HepG2 (cell line): ENCODE measurements around the gene MINDY3. TPM values are rescaled to one million over a fixed set of nuclear protein-coding genes. Genes with fewer than 3 reads are reported as not detected.

Source experiments
- AKAP8 ChIP-seq: sonication (generic); formaldehyde crosslinking; IDR thresholded peaks from 2 replicates; pipeline ENCODE4 v1.5.1; 2020; ENCODE audit warnings: mild to moderate bottlenecking, missing genetic modification reagents
- E2F1 ChIP-seq: sonication (generic); formaldehyde crosslinking; IDR thresholded peaks from 2 replicates; pipeline ENCODE4 v1.5.0; 2020; ENCODE audit warnings: missing genetic modification reagents
- ESRRA ChIP-seq: sonication (generic); formaldehyde crosslinking; IDR thresholded peaks from 2 replicates; pipeline ENCODE4 v1.5.1; 2020; ENCODE audit warnings: mild to moderate bottlenecking, low read depth, missing genetic modification reagents
- PITX1 ChIP-seq: sonication (generic); formaldehyde crosslinking; IDR thresholded peaks from 2 replicates; pipeline ENCODE4 v1.5.1; 2020; ENCODE audit warnings: mild to moderate bottlenecking, missing genetic modification reagents
- PRDM10 ChIP-seq: sonication (generic); formaldehyde crosslinking; IDR thresholded peaks from 2 replicates; pipeline ENCODE4 v1.4.0; 2020; ENCODE audit warnings: low read depth, missing genetic modification reagents
- RFX3 ChIP-seq: IDR thresholded peaks from 2 replicates; pipeline ENCODE4 v1.6.1; 2016; ENCODE audit warnings: missing biosample characterization, missing genetic modification reagents
- SCMH1 ChIP-seq: sonication (generic); formaldehyde crosslinking; IDR thresholded peaks from 2 replicates; pipeline ENCODE4 v1.9.0; 2021; ENCODE audit warnings: missing genetic modification reagents, mild to moderate bottlenecking, borderline replicate concordance
- SRSF9 ChIP-seq: fragments of 200-400 bp; formaldehyde crosslinking; IDR thresholded peaks from 2 replicates; pipeline ENCODE4 v1.6.1; 2018; ENCODE audit warnings: borderline replicate concordance, mild to moderate bottlenecking, low read depth, low read length; ENCODE audit not compliant: insufficient read depth, poor library complexity, severe bottlenecking
- SRY ChIP-seq: sonication (generic); formaldehyde crosslinking; IDR thresholded peaks from 2 replicates; pipeline ENCODE4 v1.8.0; 2022; ENCODE audit warnings: mild to moderate bottlenecking, missing genetic modification reagents
- TP53 ChIP-seq: sonication (generic); formaldehyde crosslinking; conservative IDR thresholded peaks from 2 replicates; pipeline ENCODE4 v1.4.0; 2020; ENCODE audit warnings: missing genetic modification reagents
- U2AF2 ChIP-seq: fragments of 200-400 bp; formaldehyde crosslinking; IDR thresholded peaks from 2 replicates; pipeline ENCODE4 v1.6.1; 2017; ENCODE audit warnings: low read depth, mild to moderate bottlenecking, low read length
- ZBTB25 ChIP-seq: IDR thresholded peaks from 2 replicates; pipeline ENCODE4 v1.6.1; 2018; ENCODE audit warnings: missing genetic modification reagents
- ZBTB7B ChIP-seq: sonication (generic); formaldehyde crosslinking; IDR thresholded peaks from 2 replicates; pipeline ENCODE4 v1.4.0; 2020; ENCODE audit warnings: missing genetic modification reagents
- ZNF276 ChIP-seq: sonication (generic); formaldehyde crosslinking; IDR thresholded peaks from 2 replicates; pipeline ENCODE4 v1.4.0; 2020; ENCODE audit warnings: mild to moderate bottlenecking, low read depth, missing genetic modification reagents
- ZNF343 ChIP-seq: sonication (generic); formaldehyde crosslinking; IDR thresholded peaks from 2 replicates; pipeline ENCODE4 v1.4.0; 2020; ENCODE audit warnings: mild to moderate bottlenecking, missing genetic modification reagents
- ZNF430 ChIP-seq: sonication (generic); formaldehyde crosslinking; IDR thresholded peaks from 2 replicates; pipeline ENCODE4 v1.9.0; 2021; ENCODE audit warnings: mild to moderate bottlenecking, missing genetic modification reagents
- ZNF670 ChIP-seq: sonication (generic); formaldehyde crosslinking; IDR thresholded peaks from 2 replicates; pipeline ENCODE4 v1.8.0; 2022; ENCODE audit warnings: mild to moderate bottlenecking, missing genetic modification reagents, borderline replicate concordance
- ZNF720 ChIP-seq: sonication (generic); formaldehyde crosslinking; IDR thresholded peaks from 2 replicates; pipeline ENCODE4 v1.4.0; 2020; ENCODE audit warnings: missing genetic modification reagents
- ZSCAN21 ChIP-seq: sonication (generic); formaldehyde crosslinking; IDR thresholded peaks from 2 replicates; pipeline ENCODE4 v1.8.0; 2022; ENCODE audit warnings: mild to moderate bottlenecking, missing genetic modification reagents, moderate library complexity, borderline replicate concordance
- ZSCAN9 ChIP-seq: IDR thresholded peaks from 2 replicates; pipeline ENCODE4 v1.6.1; 2016; ENCODE audit warnings: borderline replicate concordance
- polyA plus RNA-seq, 8 experiments: library from polyadenylated mRNA; depleted of rRNA in 3 of 8; stranded (reverse) in 7 of 8; unstranded in 1 of 8; fragments of >200 nt; fragmentation: Illumina TruSeq in 4 of 8; extraction: Trizol in 4 of 8; gene quantifications; 2 replicates each; pipeline versions ENCODE4 v1.2.1 to v1.2.3, GENCODE V29; 2011 to 2016; ENCODE audit warnings: low read depth in 4 of 8, missing spikeins in 1 of 8, mixed read lengths in 1 of 8; ENCODE audit not compliant: insufficient read depth in 1 of 8
- total RNA-seq, 5 experiments: library from RNA; depleted of rRNA; stranded (reverse); fragments of >200 nt; fragmentation: Illumina TruSeq; extraction: Trizol; gene quantifications; 2 replicates each; pipeline ENCODE4 v1.2.3, GENCODE V29; 2016; ENCODE audit warnings: low read depth in 1 of 5

The MINDY3 gene
- total and polyA plus RNA-seq, 2 of the 13 experiments (the other 11 are each of a cell fraction or from before 2014, with no cell fraction given), result 6.4 to 17.5 TPM

DNA sequence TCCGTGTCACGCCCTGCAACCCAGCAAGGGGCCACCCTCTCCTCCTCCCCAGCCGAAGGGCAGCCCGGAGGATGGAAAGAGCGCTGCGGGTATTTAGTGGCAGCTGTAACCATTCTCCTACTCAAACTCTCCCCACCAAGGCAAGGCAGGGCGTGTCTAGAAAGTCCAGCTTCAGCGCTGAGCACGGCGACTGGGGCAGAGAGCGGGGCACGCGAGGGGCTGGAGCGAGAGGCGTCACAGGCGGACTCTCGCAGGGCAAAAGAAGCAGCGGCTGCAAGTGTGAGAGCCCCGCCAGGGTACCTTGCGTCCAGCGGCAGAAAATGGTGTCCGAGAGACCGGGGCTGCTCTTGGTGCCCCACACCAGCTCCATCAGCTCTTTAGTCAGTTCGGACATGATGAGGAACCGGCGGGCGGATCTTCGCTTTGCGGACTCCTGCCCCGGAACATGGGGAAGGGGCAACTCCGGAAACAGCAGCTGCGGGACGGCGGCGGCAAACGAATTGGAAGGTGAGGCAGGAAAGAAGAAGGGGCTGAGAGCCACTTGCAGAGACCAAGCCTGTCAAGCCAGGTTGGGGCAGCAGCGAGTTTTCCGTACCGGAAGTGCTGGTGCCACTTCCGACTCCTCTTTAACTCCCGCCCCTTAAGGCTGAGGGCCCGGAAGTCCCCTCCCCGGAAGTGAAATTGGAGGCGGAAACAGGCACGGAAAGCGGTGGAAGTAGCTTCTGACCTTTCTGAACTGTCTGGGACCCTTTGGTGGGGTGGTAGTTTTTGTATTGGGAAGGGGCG lies at the start of gene MINDY3 (continued):
- TF ChIP-seq ZBTB7B (no peak), ZNF720 (CRISPR knock-in tag) (no peak), RFX3 (CRISPR knock-in tag) (no peak), TP53 (no peak), ZNF276 (CRISPR knock-in tag) (no peak), ZNF430 (CRISPR knock-in tag) (no peak), ZNF670 (CRISPR knock-in tag) (no peak), PITX1 (CRISPR knock-in tag) (no peak; the same call in 1 of the 2 replicates), E2F1 (CRISPR knock-in tag) (0 out of 2 replicates have a peak, but pooled peaks have one; percentile 23), ZNF343 (CRISPR knock-in tag) (0 out of 2 replicates have a peak, but pooled peaks have one; percentile 26), ZSCAN21 (no peak; the same call in 1 of the 2 replicates), SRSF9 (no peak), SRY (0 out of 2 replicates have a peak, but pooled peaks have one; percentile 89), ZBTB25 (CRISPR knock-in tag) (no peak), ESRRA (no peak), ZSCAN9 (CRISPR knock-in tag) (no peak), PRDM10 (CRISPR knock-in tag) (no peak), AKAP8 (CRISPR knock-in tag) (no peak), U2AF2 (no peak), SCMH1 (no peak)
